CD4-positive, alpha-beta T cell treated with Interleukin-2 at 100 ng/mL for 4 hours (primary cell): ENCODE results near the gene MAN2A2.
A peak's percentile ranks its signal among the peaks of the same experiment; 100 is the strongest.
"Not testable (repeated sequence)": the region's sequence is repeated elsewhere in the genome, so short reads cannot be mapped to it uniquely, and the experiment has no call there.

Source experiments
- DNase-seq: peaks from one replicate; pipeline ENCODE4 v3.0.0-alpha.2; 2020; ENCODE audit warnings: low spot score

MAN2A2 gene

GRCh38 chr15:90921887-90922286 lies 18.8 kb downstream of the MAN2A2 start:
- DNase-seq = no peak

GRCh38 chr15:90922712-90923322 lies 19.7 kb downstream of the MAN2A2 start:
- DNase-seq = not testable (repeated sequence)

- DNase-seq = no peak
These were observed 21.3 kb downstream of the MAN2A2 start for GRCh38 chr15:90924375-90924774.

GRCh38 chr15:90926766-90927165 lies 23.7 kb downstream of the MAN2A2 start:
- not testable (repeated sequence) for DNase-seq

- not testable (repeated sequence) for DNase-seq
These were observed 25.0 kb downstream of the MAN2A2 start for GRCh38 chr15:90928106-90928505.

- DNase-seq = no peak
These were observed 26.3 kb downstream of the MAN2A2 start for GRCh38 chr15:90929246-90930019.

GRCh38 chr15:90930861-90931574 lies 27.9 kb downstream of the MAN2A2 start:
- no peak for DNase-seq

GRCh38 chr15:90931575-90931827 lies 28.4 kb downstream of the MAN2A2 start:
- DNase-seq = no peak

- peak; percentile 90 for DNase-seq
These were observed 28.9 kb downstream of the MAN2A2 start, which contains the start of gene HDDC3 for GRCh38 chr15:90931828-90932659. TSS of gene HDDC3 (minus strand) at chr15:90932549. CDS start at chr15:90932540, 9 bp downstream.

- DNase-seq = no peak
These were observed 29.5 kb downstream of the MAN2A2 start for GRCh38 chr15:90932660-90932991.

- no peak for DNase-seq
These were observed 30.2 kb downstream of the MAN2A2 start for GRCh38 chr15:90933301-90933700.

- DNase-seq = peak; percentile 89
These were observed 31.3 kb downstream of the MAN2A2 start for GRCh38 chr15:90934256-90934948.

- peak; percentile 95 for DNase-seq
These were observed 32.0 kb downstream of the MAN2A2 start, which contains the start of gene UNC45A for GRCh38 chr15:90934949-90935751. TSS of gene UNC45A (plus strand) at chr15:90935285. CDS start at chr15:90935325, 40 bp downstream.

- no peak for DNase-seq
These were observed 33.7 kb downstream of the MAN2A2 start for GRCh38 chr15:90936823-90937222.

GRCh38 chr15:90938261-90938660 lies 35.2 kb downstream of the MAN2A2 start:
- no peak for DNase-seq

- no peak for DNase-seq
These were observed 36.7 kb downstream of the MAN2A2 start for GRCh38 chr15:90939756-90940155.

GRCh38 chr15:90941038-90941437 lies 37.9 kb downstream of the MAN2A2 start:
- DNase-seq = no peak

GRCh38 chr15:90942354-90943120 lies 39.4 kb downstream of the MAN2A2 start:
- DNase-seq = no peak

GRCh38 chr15:90945091-90945490 lies 42.0 kb downstream of the MAN2A2 start:
- DNase-seq = no peak

GRCh38 chr15:90946538-90946937 lies 43.4 kb downstream of the MAN2A2 start:
- DNase-seq = no peak
